MCF 10A (cell line): ENCODE data around the gene KIAA0408. TPM values are rescaled to one million over a fixed set of nuclear protein-coding genes. Genes with fewer than 3 reads are reported as not detected.
"Not testable (repeated sequence)": the region's sequence is repeated elsewhere in the genome, so short reads cannot be mapped to it uniquely, and the experiment has no call there.

Experiments used
- BruUV-seq: library from RNA; stranded (reverse); fragments of 400-500 nt; replicated peaks from 2 replicates; lab custom pipeline; 2021; lab: Mats Ljungman, UMichigan
- CTCF ChIA-PET: fragments of 300-600 bp; sonication (Branson Sonifier 250); formaldehyde crosslinking; extraction: SDS; loops from one replicate; lab custom pipeline; 2021; ENCODE audit warnings: antibody characterized with exemption, inconsistent platforms; lab: Yijun Ruan, JAX
- POLR2A ChIA-PET: fragments of 300-600, 350-650 bp; sonication (Branson Sonifier 250); formaldehyde crosslinking; extraction: SDS; loops from one replicate; lab custom pipeline; 2020; ENCODE audit warnings: antibody characterized with exemption, inconsistent platforms; lab: Yijun Ruan, JAX
- DNase-seq: peaks from one replicate; pipeline ENCODE4 v3.0.0-alpha.2; 2018; ENCODE audit not compliant: unreplicated experiment
- H3K27ac Mint-ChIP-seq: one replicate; pipeline ENCODE4 v1.8.0; 2022; ENCODE audit warnings: mild to moderate bottlenecking, low read depth, mixed read lengths; ENCODE audit not compliant: unreplicated experiment
- H3K27me3 Mint-ChIP-seq: one replicate; pipeline ENCODE4 v1.8.0; 2022; ENCODE audit warnings: mixed read lengths; ENCODE audit not compliant: insufficient read depth, unreplicated experiment
- H3K36me3 Mint-ChIP-seq: one replicate; pipeline ENCODE4 v1.8.0; 2022; ENCODE audit warnings: mild to moderate bottlenecking, moderate library complexity, mixed read lengths; ENCODE audit not compliant: insufficient read depth, unreplicated experiment
- H3K4me1 Mint-ChIP-seq: one replicate; pipeline ENCODE4 v1.8.0; 2022; ENCODE audit warnings: mixed read lengths; ENCODE audit not compliant: insufficient read depth, unreplicated experiment
- H3K4me3 Mint-ChIP-seq: one replicate; pipeline ENCODE4 v1.8.0; 2022; ENCODE audit warnings: mild to moderate bottlenecking, moderate library complexity, mixed read lengths; ENCODE audit not compliant: unreplicated experiment
- H3K9me3 Mint-ChIP-seq: one replicate; pipeline ENCODE4 v1.8.0; 2022; ENCODE audit warnings: mixed read lengths; ENCODE audit not compliant: unreplicated experiment
- intact Hi-C: fragments of 100-400 bp; cut with micrococcal nuclease; formaldehyde crosslinking; loops from 2 replicates; pipeline ENCODE4 v1.14.1; 2022
- total RNA-seq: library from RNA; stranded (reverse); gene quantifications from 2 replicates; pipeline ENCODE4 v1.2.3, GENCODE V29; 2022
- TF ChIP-seq, protein P1 (sequence below): fragments of 200-600 bp; IDR thresholded peaks from one replicate; pipeline ENCODE4 v1.8.0; 2022; ENCODE audit warnings: antibody characterized with exemption, mild to moderate bottlenecking; ENCODE audit not compliant: unreplicated experiment

Gene KIAA0408
- total RNA-seq, 1 experiment from 2014 or later: not detected

DNA sequence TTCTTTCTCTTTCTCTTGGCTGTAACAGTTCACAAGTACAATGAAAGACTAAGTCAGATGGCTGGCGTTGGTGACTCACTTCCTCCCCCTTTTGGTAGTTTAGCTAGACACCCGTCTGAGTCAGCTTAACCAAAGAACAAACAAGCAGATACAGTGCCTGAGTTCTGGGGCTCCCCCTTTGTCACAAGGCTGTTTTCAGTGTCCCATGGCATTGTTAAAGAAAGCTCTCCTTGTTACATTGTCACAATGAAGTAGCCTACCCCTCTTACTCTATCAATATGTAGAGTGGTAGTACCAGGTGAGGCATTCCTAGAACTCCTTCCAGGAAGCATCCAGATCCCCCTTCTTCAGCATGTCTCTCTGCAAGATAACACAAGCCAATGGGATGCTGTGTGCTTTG lies 38.6 kb downstream of the KIAA0408 start:
- intact Hi-C loops: loop anchor here (1.0 to 5.0 kb wide), 3 partner anchors 76 to 118 kb away; no protein-coding TSS in a partner anchor
- H3K4me1 Mint-ChIP-seq: peaks cover 14% of the 10 kb centered on the region

DNA sequence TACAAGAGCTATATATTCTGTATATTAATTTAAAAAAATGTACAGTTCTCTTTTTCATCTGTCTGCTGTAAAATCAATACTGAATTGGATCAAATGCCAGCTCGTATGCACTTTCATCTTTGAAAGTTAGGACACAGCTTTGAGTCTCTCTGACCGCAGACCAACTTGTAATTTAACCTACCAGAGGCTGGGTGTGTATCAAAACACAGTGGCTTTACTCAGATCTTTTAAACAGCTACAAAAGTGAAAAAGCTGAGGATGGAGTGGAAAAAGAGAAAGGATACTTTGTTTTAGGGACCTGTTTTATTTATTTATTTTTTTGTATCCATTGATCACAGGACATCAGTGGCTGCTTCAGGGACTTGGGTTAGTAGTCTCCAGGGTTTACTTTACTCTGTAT lies 44.1 kb downstream of the KIAA0408 start:
- H3K9me3 Mint-ChIP-seq: no peaks in the 10 kb centered on the region
- no TSS peak for BruUV-seq
- intact Hi-C loops: no loop called here
- H3K4me1 Mint-ChIP-seq: no peaks in the 10 kb centered on the region
- POLR2A ChIA-PET: interaction anchor here (1.2 kb wide), 1 partner anchor 17 kb away, joined by 3 read pairs; no protein-coding TSS in a partner anchor
- H3K27ac Mint-ChIP-seq: no peak overlapping the region
- no peaks in the 10 kb centered on the region for H3K36me3 Mint-ChIP-seq
- no peak overlapping the region for H3K4me3 Mint-ChIP-seq
- no peak for DNase-seq
- no peaks in the 10 kb centered on the region for H3K27me3 Mint-ChIP-seq
- TF ChIP-seq, protein P1, sequence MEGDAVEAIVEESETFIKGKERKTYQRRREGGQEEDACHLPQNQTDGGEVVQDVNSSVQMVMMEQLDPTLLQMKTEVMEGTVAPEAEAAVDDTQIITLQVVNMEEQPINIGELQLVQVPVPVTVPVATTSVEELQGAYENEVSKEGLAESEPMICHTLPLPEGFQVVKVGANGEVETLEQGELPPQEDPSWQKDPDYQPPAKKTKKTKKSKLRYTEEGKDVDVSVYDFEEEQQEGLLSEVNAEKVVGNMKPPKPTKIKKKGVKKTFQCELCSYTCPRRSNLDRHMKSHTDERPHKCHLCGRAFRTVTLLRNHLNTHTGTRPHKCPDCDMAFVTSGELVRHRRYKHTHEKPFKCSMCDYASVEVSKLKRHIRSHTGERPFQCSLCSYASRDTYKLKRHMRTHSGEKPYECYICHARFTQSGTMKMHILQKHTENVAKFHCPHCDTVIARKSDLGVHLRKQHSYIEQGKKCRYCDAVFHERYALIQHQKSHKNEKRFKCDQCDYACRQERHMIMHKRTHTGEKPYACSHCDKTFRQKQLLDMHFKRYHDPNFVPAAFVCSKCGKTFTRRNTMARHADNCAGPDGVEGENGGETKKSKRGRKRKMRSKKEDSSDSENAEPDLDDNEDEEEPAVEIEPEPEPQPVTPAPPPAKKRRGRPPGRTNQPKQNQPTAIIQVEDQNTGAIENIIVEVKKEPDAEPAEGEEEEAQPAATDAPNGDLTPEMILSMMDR: no peak
- CTCF ChIA-PET: no interaction called here

More for the DNA sequence above, 38.6 kb downstream of the KIAA0408 start:
- Mint-ChIP-seq H3K4me3 (no peak overlapping the region), H3K27me3 (no peaks in the 10 kb centered on the region), H3K9me3 (no peaks in the 10 kb centered on the region), H3K36me3 (no peaks in the 10 kb centered on the region), H3K27ac (peak overlapping the region; percentile 55)
- ChIA-PET CTCF (interaction anchor here (0.5 to 5.2 kb wide), 31 partner anchors 9 to 1414 kb away, joined by 3 to 36 read pairs (median 4); partner anchors contain the start of gene ECHDC1), POLR2A (interaction anchor here (0.7 to 2.1 kb wide), 6 partner anchors 25 to 154 kb away, joined by 3 to 12 read pairs (median 4); partner anchors contain the start of genes ECHDC1 and RNF146)
- TF ChIP-seq, protein P1: peak; percentile 46
- BruUV-seq: no TSS peak
- peak; percentile 91 for DNase-seq

DNA sequence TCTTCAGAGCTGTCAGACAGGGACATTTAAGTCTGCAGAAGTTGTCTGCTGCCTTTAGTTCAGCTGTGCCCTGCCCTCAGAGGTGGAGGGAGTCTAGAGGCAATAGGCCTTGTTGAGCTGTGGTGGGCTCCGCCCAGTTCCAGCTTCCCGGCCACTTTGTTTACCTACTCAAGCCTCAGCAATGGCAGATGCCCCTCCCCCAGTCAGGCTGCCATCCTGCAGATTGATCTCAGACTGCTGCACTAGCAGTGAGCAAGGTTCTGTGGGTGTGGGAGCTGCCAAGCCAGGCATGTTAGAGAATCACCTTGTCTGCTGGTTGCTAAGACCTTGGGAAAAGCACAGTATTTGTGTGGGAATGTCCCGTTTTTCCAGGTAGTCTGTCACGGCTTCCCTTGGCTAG lies 46.1 kb downstream of the KIAA0408 start:
- DNase-seq, H3K4me3 Mint-ChIP-seq, intact Hi-C loops, H3K27me3 Mint-ChIP-seq, H3K9me3 Mint-ChIP-seq, H3K27ac Mint-ChIP-seq, H3K36me3 Mint-ChIP-seq, BruUV-seq, H3K4me1 Mint-ChIP-seq: not testable (repeated sequence)
- ChIA-PET CTCF (interaction anchor here (0.6 to 0.8 kb wide), 3 partner anchors 32 to 248 kb away, joined by 3 to 4 read pairs (median 4); no protein-coding TSS in a partner anchor), POLR2A (interaction anchor here (0.7 kb wide), 1 partner anchor 16 kb away, joined by 3 read pairs; no protein-coding TSS in a partner anchor)

DNA sequence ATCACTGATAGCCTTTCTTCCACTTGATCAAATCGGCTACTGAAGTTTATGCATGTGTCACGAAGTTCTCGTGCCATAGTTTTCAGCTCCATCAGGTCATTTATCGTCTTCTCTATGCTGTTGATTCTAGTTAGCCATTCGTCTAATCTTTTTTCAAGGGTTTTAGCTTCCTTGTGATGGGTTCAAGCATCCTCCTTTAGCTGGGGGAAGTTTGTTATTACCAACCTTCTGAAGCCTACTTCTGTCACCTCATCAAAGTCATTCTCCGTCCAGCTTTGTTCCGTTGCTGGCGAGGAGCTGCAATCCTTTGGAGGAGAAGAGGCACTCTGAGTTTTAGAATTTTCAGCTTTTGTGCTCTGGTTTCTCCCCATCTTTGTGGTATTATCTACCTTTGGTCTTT lies 47.2 kb downstream of the KIAA0408 start:
- H3K27ac Mint-ChIP-seq, POLR2A ChIA-PET, BruUV-seq, intact Hi-C loops, H3K9me3 Mint-ChIP-seq, H3K27me3 Mint-ChIP-seq, H3K4me3 Mint-ChIP-seq, H3K4me1 Mint-ChIP-seq, H3K36me3 Mint-ChIP-seq, DNase-seq: not testable (repeated sequence)
- CTCF ChIA-PET: interaction anchor here (0.9 to 1.3 kb wide), 2 partner anchors 17 to 112 kb away, joined by 3 to 4 read pairs; no protein-coding TSS in a partner anchor

Other genes starting within 250 kb of the KIAA0408 start
- 42.0 and 42.4 TPM in 2 replicates for gene RNF146, start 192.5 kb downstream of the KIAA0408 start, total RNA-seq
- gene ECHDC1, start 115.8 kb downstream of the KIAA0408 start, total RNA-seq: 60.4 and 70.7 TPM in 2 replicates
- not detected in 2 replicates for gene C6orf58, start 117.8 kb upstream of the KIAA0408 start, total RNA-seq